Measurements from ENCODE around the gene RASAL3.

RASAL3 gene

DNA sequence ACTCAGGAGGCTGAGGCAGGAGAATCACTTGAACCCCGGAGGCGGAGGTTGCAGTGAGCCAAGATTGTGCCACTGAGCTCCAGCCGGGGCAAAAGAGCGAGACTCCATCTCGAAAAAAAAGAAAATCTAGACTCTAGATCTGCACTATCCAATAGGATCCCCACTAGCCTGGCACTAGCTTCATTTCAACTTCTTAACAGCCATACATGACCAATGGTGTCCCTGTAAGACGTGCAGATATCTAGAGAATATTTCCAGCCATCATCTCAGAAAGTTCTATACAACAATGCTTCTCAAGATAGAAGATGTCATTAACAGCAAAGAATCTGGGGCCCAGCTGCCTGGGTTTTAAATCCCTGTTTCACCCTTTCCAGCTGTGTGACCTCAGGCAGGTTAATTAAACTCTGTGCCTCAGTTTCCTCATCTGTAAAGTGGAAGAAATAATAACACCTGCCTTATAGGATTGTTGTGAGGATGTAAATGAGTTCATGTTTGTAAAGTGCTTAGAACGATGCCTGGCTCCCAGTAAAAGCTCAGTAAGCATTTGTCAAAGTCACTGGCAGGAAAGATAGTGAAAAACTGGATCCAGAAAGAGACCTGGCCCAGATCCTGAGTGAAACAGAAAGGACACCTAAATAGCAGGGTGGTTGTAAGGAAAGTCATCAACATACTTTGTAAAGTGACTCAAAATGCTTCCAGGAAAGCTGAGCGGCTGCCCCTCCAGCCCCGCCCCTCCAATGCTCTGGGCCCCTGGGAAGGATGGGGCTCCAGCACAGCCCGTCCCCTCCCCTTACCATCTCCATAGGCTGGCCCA lies 28.1 kb downstream of the RASAL3 start:
- in situ Hi-C loops (cut with MboI; ENCODE audit: low sequenced_read_pairs) = no loop called here

DNA sequence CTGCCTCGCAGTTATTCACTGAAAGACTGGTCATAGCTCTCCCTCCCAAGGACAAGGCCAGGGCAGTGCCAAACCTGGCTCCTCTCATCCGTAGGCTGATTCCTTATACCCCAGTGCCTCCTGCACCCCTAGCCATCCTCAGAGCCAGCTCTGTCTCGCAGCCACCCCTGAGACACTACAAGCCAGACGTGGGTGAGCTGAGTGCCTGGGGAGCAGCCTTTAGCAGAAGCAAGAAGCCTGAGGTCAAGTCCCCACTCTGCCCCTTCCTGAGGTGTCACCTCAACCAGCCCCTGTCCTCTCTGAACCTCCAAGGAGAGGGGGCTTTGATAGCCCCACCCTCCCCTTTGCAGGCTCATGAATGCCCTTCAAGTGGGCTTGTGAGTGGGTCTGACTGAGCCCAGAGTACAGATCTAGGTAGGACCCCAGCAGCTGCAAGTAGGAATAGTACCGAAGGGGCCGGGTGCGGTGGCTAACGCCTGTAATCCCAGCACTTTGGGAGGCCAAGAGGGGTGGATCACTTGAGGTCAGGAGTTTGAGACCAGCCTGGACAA lies 30.8 kb downstream of the RASAL3 start:
- in situ Hi-C loops (cut with MboI; ENCODE audit: low sequenced_read_pairs) = no loop called here

DNA sequence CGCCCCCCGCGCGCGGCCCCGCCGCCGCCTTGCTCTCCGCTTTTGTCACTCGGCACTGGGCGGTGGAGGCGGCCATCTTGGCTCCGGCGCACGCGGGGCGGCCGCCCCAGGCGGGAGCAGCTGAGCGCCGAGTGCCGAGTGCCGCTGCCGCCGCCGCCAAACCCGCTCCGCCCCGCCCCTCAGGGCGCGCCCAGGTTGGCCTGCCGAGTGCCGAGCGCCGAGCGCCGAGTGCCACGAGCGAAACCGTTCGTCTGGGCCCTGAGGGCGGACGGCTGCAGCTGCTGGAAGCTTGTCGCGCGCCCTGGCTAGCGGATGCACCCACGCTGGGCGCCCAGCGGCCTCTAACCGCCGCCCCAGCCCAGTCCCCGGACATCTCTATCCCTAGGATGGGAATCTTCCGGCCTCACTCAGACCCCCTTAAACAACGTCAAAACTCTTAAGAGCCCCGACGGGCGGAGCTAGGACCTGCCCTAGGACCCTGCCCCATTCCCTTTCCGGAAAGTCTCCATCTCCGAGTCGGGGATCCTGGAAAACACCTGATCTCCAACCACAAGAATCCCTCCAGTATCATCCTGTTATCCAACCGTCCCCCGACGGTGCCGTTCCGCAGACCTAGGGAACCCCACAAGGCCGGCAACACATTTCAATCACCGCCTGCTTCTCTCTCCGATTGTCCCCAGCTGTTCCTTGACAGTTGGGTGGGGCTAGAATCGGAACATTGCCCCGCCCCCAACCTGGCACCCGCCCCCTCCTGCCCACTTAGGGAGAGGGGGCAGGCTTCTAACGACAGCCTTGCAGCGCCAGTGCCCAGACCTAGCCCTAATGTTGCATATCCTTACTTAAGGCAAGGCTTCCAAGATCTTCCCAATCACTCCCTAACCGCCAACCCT lies 31.5 kb downstream of the RASAL3 start:
- in situ Hi-C loops (cut with MboI; ENCODE audit: low sequenced_read_pairs) = no loop called here

DNA sequence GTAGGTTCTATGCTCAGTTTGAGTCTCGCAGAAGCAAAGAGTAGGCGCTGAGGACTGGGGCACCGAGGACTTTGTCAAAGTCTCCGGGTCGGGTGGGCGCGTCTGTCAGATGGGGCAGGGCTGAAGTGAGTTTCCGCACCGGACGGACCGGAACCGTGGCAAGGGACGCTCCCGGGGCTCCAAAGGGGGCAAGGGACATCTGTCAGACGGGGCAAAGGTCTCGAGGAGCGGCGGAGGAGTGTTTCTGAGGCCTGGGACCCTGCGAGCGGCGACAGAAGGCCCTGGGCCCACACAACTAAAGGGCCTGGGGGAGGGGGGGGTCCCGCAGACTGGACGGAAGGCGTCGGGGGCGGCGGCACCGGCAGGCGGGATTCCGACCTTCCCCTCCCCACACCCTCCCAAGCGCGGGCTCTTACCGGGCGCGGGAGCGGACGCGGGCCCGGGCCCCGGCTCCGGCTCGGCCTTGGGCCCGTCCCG lies 32.3 kb downstream of the RASAL3 start:
- in situ Hi-C loops (cut with MboI; ENCODE audit: low sequenced_read_pairs) = no loop called here

DNA sequence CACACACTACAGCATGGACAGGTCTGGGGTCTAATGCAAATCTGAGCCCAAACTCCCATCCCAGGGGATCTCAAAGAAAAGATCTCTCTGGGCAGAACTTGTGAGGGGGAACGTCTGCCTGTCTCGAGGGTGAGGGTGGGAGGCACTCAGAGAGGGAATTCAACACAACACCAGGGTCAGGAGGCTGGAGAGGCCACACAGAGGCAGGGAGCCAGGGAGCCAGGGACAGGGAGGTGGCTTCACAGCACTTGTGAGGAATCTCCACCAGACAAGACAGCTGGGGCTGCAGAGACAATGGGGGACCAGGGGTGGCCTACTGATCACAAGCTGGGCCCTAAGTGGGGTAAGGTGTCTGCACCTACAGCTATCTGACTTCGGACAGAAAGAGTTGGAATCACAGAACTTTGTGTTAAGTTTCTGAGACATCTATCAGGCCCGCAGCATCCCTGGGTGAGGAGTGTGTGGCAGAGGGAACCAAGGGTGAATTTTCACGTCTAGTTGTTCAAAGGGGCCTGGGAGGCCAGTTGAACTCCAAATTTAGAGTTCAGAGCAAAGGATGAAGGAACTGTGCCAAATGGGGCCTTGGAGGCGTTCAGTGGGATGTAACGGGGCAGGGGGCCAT lies 32.8 kb downstream of the RASAL3 start:
- in situ Hi-C loops (cut with MboI; ENCODE audit: low sequenced_read_pairs) = no loop called here

DNA sequence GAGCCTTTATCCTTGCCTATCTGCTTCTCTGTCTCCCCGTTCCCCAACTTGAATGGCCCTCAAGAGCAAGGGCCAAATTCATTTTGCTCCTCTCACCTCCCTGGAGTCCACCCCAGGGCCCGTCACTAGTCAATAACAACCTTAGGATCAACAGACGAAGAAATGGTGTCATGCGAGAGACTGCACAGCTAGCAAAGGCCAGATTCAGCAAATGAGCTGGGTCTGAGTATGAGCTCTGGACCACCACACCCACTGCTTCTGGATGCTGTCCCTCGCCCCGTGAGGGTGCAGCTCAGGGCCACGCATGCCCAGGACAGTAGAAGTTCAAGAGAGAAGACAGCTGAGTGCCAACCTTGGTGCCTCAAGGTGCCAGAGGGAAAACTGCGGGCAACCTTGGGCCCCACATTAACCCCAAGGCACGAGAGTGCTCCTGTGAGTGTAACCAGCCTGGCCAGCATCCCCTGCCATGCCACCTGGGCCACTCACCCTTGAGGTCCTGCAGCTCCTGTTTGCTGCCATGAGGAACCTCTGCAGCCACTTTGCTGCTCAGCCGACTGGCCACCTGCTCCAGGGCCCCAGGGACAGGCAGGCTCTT lies 33.7 kb downstream of the RASAL3 start:
- in situ Hi-C loops (cut with MboI; ENCODE audit: low sequenced_read_pairs) = no loop called here

DNA sequence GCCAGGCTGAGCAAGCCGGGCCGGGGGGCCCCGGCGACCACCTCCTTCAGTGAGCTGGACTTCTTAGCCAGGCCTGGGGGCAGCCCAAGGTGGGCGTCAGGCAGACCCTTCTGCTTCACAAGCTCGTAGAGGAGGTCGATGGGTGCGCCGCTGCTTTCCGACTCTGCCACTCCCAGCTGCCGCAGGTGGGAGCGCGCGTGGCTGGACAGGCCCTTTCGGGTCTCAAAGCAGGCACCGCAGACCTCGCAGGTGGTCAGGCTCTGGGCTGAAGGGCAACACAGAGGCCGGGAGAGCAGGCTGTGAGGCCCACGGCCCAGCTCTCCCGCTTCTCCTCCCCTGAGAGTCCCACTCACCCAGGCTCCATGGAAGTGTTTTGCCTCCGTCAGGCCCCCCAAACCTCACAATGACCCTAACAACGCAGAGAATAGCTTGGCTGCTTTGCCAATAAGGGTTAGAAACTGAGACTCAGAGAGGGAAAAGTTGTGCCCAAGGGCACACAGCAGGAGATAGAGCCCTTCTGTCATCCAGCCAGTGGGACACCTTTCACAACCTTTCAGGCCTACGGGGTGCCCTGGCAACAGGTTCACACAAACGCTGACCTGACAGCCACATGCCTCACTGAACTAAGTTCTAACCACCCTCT lies 34.4 kb downstream of the RASAL3 start:
- in situ Hi-C loops (cut with MboI; ENCODE audit: low sequenced_read_pairs) = no loop called here

DNA sequence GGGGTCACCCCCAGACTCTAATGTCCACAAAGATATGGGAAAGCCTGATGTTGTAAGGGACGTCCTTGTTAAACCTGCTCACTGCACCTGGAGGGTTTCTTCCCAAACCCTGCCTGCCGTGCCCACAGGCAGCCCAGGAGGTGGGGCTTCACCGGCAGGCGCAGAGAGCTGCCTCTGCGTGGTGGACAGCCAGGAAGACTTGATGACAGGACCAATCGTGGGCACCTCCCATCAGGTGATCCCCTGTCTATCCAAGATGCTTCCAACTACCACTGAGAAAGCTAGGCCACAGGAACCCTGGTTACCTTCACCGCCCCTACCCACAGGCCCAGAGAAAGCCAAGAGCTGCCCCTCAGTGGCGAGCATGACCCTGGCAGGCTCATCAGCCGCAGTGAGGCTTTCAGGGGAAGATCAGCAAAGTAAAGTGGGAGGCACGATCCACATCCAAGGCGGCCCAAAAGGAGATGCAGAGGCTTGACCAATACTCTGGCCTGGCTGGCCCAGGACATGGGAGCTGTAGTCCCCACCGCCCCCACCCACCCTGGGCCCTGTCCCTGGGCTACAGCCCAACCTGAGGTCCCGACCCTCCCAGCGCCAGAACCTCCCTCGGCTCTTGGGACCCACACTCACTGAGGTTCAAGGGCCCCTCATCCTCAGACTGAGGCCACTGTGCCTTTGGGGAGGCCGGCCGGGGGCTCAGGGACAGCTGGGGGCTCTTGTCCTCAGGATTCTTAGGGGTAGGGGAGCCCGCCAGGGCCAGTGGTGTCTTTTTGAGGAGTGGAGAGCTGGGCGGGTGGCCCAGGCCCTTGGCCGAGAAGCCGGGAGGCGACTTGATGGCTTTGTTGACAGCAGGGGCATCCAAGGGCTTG lies 35.2 kb downstream of the RASAL3 start:
- in situ Hi-C loops (cut with MboI; ENCODE audit: low sequenced_read_pairs) = no loop called here

DNA sequence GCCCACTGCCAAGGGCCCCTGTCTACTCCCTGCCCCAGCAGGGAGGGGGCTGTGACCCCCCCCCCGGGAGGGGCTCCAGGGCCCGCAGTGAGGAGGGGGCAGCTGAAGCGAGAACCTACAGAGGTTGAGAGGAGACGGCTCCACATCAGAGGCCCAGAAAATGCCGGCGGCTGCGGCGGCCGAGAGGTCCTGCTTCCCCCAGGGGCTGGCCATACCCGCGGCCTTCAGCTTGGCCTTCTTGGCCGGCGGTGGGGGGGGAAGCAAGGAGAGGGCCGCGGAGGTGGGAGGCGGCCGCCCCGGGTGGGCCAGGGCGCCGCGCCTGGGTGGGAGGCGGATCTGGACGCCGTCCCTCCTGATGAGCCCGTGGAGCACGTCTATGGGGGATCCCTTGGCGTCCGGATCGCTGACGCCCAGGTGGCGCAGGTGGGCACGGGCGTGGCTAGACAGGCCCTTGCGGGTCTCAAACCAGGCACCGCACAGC lies 36.3 kb downstream of the RASAL3 start:
- in situ Hi-C loops (cut with MboI; ENCODE audit: low sequenced_read_pairs) = no loop called here

DNA sequence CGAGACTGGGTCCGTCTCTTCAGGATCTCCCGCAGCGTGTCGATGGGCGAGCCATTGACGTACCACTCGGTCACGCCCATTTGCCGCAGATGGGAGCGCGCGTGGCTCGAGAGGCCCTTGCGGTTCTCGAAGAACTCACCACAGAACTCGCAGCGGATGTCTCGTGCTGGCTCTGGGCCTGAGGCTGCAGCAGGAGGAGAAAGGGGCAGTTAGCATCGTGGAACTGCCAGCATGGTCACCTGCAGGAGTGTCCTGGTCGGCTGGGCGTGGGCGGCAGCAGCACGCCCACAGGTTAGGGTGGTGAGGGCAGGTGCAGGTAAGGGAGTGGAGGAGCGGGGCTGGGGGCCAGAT lies 37.0 kb downstream of the RASAL3 start:
- in situ Hi-C loops (cut with MboI; ENCODE audit: low sequenced_read_pairs) = no loop called here

DNA sequence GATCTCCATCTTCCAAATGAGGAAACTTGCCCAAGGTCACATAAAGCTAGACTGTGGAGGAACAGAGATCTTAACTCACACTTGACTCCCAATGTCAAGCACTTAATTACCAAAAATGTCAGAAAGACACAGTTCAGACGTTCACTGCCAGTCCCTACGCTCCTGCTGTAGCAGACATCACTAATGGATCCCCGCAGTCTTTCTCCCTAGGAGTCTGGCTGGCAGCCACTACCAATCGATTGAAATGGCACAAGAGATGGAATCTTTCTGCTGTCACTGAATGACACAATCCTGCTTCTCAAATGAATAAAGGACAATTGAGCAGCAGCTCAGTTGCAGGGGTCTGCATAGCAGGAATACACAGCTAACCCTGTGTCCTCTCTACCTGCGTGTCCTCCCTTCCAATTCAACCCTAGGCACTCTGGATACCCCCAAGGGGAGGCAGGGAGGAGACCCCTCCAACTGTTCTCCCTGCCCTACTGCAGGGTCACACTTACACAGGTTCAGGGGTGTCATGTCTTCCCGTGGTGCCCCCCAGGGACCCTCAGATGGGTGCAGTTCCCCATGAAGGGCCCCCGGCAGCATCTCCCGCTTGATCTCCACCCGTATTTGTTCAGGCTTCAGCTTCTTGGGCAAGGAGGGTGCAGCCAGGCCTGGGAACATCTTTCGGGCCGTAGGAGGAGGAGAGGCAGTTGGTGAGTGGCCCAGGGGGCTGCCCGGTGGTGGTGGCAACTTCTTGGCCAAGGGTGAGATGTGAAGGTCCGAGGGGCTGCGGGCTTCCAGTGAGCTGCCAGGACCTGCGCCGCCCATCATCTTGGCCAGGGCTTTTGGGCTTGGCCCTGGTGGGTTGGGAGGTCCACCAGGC lies 37.6 kb downstream of the RASAL3 start:
- in situ Hi-C loops (cut with MboI; ENCODE audit: low sequenced_read_pairs) = no loop called here

DNA sequence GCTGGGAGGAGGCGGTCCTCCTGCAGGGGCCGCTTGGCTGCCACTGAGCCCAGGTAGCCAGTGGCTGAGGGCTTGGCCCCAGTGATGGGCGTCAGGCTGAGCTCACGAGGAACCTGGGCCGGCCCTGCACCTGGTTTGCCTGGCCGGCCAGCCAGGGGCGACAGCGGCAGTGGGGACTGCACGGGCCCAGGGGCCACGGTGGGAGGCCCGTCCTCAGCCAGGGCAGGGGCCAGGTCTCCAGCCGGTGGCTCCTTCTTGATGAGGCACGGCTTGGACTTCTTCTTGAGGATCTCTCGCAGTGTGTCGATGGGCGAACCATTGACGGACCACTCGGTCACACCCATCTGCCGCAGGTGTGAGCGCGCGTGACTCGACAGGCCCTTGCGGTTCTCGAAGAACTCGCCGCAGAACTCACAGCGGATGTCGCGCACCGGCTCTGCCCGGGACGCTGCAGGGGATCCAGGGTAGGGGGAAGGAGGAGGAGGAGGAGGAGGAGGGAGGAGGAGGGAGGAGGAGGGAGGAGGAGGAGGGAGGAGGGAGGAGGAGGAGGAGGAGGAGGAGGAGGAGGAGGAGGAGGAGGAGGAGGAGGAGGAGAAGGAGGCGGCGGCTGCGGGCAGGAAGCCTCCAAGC lies 38.9 kb downstream of the RASAL3 start:
- in situ Hi-C loops (cut with MboI; ENCODE audit: low sequenced_read_pairs) = no loop called here

DNA sequence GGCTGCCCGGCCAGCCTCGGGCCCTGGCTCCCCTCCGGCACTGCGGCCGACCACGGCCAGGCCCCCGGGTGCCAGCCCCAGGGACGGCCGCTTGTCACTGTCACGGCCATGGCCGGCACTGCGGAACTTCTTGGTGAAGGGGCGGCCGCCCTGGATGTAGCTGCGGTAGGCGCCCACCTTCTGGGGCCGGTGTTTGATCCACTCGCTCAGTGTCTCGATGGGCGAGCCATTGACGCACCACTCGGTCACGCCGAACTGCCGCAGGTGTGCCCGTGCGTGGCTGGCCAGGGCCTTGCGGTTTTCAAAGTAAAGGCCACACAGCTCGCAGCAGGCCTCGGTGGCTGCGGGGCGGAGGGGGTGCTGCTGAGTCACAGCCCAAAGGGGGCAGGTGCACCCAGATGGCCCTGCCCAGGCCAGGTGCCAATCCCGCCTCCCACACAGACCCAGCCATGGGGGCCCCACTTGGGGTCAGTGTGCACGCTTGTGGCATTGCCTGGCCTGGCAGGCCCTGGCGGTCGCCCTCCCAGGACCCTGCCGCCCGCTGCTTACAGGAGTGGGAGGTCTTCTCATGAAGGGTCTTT lies 39.6 kb downstream of the RASAL3 start:
- in situ Hi-C loops (cut with MboI; ENCODE audit: low sequenced_read_pairs) = no loop called here

DNA sequence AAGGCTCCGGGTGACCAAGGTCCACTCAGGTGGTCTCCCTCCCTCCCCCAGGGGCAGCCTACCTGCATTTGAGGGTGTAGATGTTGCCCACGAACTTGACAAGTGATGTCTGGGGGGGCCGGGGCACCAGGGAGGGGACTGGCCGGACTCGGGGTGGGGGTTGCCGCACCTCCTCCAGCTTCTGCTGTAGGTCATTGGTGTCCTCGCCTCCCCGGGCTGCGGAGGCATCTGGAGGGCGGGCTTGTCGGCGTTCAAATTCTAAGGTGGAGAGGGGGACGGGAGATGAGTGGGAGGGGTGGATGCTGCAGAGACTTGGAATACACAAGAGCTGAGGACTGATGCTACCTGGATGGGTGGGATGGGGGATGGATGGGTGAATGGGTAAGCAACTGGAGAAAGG lies 40.2 kb downstream of the RASAL3 start:
- in situ Hi-C loops (cut with MboI; ENCODE audit: low sequenced_read_pairs) = no loop called here

DNA sequence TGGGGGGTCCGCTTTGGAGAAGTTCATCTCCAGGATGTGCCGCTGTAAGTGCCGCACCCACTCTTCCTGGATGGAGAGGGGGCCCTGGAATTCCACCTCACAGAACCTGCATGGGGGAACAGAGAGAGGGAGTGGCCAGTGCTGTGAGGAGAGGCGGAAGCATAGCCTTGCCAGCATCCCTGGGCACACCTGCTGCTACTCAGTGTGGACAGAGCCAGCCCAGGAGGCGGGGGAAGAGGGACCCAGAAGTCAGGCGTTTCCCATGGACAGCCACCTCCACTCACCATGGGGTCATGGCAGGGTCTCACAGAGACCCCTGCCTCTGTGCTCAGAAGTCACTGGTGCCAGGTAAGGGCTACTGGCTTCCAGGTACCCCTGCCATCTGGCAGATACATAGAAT lies 41.2 kb downstream of the RASAL3 start:
- in situ Hi-C loops (cut with MboI; ENCODE audit: low sequenced_read_pairs) = no loop called here

DNA sequence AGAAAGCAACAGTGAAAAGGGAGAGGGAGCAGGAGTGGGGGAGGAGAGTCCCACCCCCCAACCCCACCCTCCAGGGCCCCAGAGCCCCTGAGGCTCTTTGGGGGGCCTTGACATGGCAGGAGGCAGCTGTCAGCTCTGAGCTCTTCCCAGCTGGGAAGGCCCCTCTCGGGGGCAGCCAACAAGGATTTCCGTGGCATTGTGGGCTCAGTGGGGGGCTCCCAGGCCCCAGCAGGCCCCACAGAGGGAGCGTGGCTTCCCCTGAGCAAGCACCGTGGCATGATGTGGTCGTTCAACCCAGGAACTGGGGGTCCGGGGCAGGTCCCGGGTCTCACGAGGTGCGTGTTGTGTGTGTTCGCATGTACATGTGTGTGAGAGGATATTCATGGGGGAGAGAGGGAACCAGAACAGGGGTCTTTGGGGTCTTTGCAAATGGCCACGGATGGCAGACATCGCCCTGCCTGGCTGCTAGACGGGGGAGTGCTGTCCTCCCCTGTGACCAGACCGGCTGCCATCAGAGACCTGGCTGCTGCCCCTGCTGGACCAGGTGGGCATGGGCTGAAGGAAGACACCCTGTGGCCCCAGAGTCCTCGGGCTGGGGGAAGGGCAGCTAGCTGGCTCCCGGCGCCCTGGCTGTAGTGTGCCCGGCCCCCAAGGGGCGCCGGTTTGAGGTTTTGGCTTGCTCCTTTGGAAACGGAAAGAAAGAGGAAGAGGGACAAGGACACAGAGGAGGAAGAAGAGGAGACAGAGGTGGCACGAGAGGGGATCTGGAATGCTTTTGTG lies 41.9 kb downstream of the RASAL3 start:
- in situ Hi-C loops (cut with MboI; ENCODE audit: low sequenced_read_pairs) = no loop called here

DNA sequence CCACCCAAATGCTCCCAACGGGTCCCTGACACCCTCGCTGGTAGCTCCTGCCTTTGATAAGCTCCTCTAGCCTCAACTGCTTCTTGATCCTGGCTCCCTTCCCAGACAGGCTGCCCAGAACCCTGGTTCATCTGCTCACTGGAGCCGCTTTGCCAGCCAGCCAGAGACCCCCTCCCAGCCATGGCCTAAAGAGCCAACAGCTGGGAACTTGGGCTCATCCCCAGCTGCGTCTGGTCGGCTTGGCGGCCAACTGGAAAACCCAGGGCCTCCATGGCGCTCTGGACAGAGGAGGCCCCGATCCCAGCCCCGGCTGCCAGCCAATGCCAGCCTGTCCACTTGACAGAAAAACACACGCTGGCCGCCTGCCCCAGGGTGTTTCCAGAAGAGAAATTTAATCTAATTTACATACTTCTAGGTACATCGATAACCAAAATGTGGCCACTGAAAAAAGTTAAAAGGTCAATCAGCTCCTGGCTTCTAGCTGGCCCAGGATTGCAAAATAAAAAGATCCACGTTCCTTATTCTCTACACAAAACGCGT lies 42.6 kb downstream of the RASAL3 start:
- in situ Hi-C loops (cut with MboI; ENCODE audit: low sequenced_read_pairs) = no loop called here
